BE2C (cell line): Measurements from ENCODE around the gene TSEN2.

Experiments
- DNase-seq: peaks from one replicate; pipeline ENCODE4 v3.0.0-alpha.2; 2020
- H3K27me3 ChIP-seq: fragments of 250-450 bp; sonication (Bioruptor Pico); 2 replicates; pipeline ENCODE4 v1.5.1; 2020; ENCODE audit warnings: mild to moderate bottlenecking
- H3K36me3 ChIP-seq: fragments of 250-450 bp; sonication (Bioruptor Pico); 2 replicates; pipeline ENCODE4 v1.5.1; 2020; ENCODE audit warnings: mild to moderate bottlenecking
- H3K4me1 ChIP-seq: fragments of 250-450 bp; sonication (Bioruptor Pico); 2 replicates; pipeline ENCODE4 v1.5.1; 2020
- H3K4me3 ChIP-seq: 2 replicates; pipeline ENCODE4 v1.5.1; 2011; ENCODE audit warnings: low read depth, low read length
- H3K9me3 ChIP-seq: fragments of 250-450 bp; sonication (Bioruptor Pico); 2 replicates; pipeline ENCODE4 v1.5.1; 2020
- TF ChIP-seq, protein P1 (sequence below): IDR thresholded peaks from 2 replicates; pipeline ENCODE4 v1.5.1; 2012; ENCODE audit warnings: mild to moderate bottlenecking, low read depth, low read length

The TSEN2 gene

DNA sequence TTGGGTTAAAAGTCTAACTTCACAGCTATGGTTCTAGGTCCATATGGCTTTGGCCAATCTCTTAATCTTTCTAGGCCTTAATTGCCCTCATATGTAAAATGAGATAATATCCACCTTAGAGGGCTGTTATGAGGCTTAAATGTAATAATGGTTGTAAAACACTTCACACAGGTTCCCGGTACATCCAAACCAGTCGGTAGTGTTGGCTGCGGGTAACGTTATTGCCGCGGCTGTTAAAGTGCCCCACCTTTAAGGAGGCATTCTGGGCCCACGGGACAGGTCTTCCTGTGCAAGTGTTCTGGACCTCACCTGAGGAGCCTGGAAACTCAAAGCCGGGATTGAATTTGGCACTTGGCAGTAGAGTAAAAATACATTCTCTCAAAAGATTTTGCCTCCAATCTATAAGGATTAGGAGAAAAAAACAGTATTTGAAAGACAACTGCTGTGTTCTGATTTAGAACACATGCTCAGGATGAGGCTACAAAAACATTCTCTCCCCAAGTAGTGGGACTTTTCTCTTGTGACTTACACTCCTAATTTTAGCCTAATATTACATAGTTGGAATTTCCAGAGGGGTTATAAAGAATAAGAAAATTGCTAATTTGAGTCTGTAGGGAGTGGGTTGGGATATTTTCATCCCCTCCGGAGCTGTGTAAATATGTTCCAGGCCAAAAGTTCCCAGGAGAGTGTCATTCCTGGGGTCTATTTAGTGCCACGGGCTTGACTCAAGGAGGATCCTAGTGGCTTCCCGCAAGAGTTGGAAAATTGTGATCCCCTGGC lies 44.9 kb upstream of the TSEN2 start:
- Histone ChIP-seq H3K9me3 (no peaks in the 10 kb centered on the region), H3K36me3 (no peaks in the 10 kb centered on the region), H3K4me3 (no peak overlapping the region), H3K27me3 (no peaks in the 10 kb centered on the region), H3K4me1 (peaks cover 4% of the 10 kb centered on the region)
- DNase-seq, result no peak
- TF ChIP-seq, protein P1, sequence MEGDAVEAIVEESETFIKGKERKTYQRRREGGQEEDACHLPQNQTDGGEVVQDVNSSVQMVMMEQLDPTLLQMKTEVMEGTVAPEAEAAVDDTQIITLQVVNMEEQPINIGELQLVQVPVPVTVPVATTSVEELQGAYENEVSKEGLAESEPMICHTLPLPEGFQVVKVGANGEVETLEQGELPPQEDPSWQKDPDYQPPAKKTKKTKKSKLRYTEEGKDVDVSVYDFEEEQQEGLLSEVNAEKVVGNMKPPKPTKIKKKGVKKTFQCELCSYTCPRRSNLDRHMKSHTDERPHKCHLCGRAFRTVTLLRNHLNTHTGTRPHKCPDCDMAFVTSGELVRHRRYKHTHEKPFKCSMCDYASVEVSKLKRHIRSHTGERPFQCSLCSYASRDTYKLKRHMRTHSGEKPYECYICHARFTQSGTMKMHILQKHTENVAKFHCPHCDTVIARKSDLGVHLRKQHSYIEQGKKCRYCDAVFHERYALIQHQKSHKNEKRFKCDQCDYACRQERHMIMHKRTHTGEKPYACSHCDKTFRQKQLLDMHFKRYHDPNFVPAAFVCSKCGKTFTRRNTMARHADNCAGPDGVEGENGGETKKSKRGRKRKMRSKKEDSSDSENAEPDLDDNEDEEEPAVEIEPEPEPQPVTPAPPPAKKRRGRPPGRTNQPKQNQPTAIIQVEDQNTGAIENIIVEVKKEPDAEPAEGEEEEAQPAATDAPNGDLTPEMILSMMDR, result no peak

DNA sequence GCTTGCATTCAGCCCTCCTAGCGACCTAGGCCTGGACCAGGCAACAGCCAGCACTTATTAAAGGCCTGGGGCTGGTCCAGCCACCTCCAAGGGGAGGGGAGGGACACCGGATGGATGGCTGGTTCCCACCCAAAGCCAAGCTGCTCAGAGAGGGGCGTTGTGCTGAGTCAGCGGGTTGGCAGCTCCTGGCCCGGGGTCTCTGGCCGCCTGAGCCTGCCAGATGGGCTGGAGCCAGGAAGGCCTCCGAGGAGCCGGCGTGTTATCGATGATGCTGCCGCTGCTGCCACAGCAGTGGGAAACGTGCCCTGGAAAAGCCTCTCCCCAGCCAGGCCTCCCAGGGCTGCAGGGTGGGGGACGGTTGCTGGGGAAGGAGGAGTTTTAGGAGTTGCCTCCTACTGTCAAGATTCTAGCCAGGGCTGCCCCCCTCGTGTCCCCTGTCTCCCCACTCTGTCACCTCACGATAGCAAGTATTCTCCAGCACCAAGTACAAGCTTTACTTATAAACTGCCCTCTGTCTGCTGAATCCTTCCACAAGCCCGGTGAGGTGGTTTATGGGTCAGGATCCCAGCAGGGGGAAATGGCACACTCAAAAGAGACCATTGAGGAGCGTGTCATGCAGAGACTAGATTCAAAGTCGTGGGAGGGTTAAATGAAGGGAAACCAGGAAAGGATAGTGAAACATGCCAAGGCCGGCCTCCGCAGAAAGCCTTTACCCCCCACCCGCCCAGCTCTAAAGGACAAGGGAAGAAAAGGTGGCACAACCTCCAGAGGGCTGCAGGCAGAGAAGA lies 43.2 kb upstream of the TSEN2 start:
- Histone ChIP-seq H3K4me1 (peaks cover 4% of the 10 kb centered on the region), H3K36me3 (no peaks in the 10 kb centered on the region), H3K4me3 (no peak overlapping the region), H3K9me3 (no peaks in the 10 kb centered on the region), H3K27me3 (no peaks in the 10 kb centered on the region)
- DNase-seq, result peak; percentile 84
- TF ChIP-seq, protein P1, result no peak

- Histone ChIP-seq H3K36me3 (no peaks in the 10 kb centered on the region), H3K4me3 (no peak overlapping the region), H3K4me1 (peaks cover 4% of the 10 kb centered on the region), H3K9me3 (no peaks in the 10 kb centered on the region), H3K27me3 (no peaks in the 10 kb centered on the region)
- no peak for DNase-seq
- TF ChIP-seq, protein P1, result no peak
Observed at GRCh38 chr3:12442654-12443501, 41.4 kb upstream of the TSEN2 start.

GRCh38 chr3:12443781-12444522 lies 40.3 kb upstream of the TSEN2 start:
- H3K36me3 ChIP-seq, result no peaks in the 10 kb centered on the region
- TF ChIP-seq, protein P1, result no peak
- no peak overlapping the region for H3K4me3 ChIP-seq
- H3K9me3 ChIP-seq, result no peaks in the 10 kb centered on the region
- H3K27me3 ChIP-seq, result no peaks in the 10 kb centered on the region
- H3K4me1 ChIP-seq, result peaks cover 4% of the 10 kb centered on the region
- DNase-seq, result no peak

- TF ChIP-seq, protein P1, result no peak
- H3K9me3 ChIP-seq, result no peaks in the 10 kb centered on the region
- peak; percentile 61 for DNase-seq
- peak overlapping the region; percentile 8 for H3K4me3 ChIP-seq
- H3K36me3 ChIP-seq, result no peaks in the 10 kb centered on the region
- no peaks in the 10 kb centered on the region for H3K27me3 ChIP-seq
- H3K4me1 ChIP-seq, result peaks cover 4% of the 10 kb centered on the region
Observed at GRCh38 chr3:12444582-12445471, 39.5 kb upstream of the TSEN2 start.
